HG03066 (cell line): Measurements from ENCODE around the gene DERL3.

Experiments
- ATAC-seq: cut with Tn5 transposase; IDR thresholded peaks from one replicate; pipeline ENCODE4 v1.9.1; 2021; ENCODE audit warnings: low read depth; ENCODE audit not compliant: unreplicated experiment

The DERL3 gene

GRCh38 chr22:23832226-23833016 lies 6.4 kb downstream of the DERL3 start:
- no peak for ATAC-seq

DNA sequence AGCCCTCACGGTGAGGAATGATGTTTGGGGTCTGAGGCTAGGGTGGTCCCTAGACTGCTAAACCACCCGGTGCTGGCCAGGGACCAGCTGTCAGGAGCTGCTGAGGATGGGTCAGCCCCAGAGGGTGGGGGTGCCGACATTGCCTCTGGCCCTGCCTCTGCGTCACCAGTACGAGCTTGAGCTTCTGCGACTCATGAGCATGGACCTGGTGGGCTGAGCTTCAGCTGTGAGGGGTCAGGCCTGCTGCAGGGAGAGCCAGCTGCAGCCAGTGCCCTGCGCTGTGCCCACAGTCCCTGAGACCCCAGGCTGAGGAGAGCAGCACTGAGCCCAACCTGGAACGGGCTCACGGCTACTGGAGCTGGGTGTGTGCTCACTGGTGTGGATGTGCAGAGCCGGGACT lies 7.0 kb downstream of the DERL3 start:
- ATAC-seq, result no peak

- ATAC-seq, result no peak
Observed at GRCh38 chr22:23831261-23831660, 7.5 kb downstream of the DERL3 start.

DNA sequence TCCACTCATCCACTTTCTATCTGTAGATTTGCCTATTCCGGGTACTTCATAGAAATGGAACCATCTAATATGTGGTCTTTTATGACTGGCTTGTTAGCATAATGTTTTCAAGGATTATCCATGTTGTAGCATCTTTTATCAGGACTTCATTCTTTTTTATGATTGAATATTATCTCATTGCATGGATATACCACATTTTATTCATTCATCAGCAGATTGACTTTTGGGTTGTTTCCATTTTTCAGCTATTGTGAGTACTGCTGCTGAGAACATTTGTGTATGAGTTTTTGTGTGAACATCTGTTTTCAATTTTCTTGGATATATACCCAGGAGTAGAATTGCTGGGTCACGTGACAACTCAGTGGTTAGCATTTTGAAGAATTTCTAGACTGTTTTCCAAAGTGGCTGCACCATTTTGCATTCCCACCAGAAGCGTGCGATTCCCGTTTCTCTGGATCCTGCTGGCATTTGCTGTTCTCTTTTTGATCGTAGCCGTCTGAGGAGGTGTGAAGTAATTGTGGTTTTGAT lies 8.9 kb downstream of the DERL3 start:
- no peak for ATAC-seq

GRCh38 chr22:23828800-23829680 lies 9.8 kb downstream of the DERL3 start:
- ATAC-seq, result no peak

DNA sequence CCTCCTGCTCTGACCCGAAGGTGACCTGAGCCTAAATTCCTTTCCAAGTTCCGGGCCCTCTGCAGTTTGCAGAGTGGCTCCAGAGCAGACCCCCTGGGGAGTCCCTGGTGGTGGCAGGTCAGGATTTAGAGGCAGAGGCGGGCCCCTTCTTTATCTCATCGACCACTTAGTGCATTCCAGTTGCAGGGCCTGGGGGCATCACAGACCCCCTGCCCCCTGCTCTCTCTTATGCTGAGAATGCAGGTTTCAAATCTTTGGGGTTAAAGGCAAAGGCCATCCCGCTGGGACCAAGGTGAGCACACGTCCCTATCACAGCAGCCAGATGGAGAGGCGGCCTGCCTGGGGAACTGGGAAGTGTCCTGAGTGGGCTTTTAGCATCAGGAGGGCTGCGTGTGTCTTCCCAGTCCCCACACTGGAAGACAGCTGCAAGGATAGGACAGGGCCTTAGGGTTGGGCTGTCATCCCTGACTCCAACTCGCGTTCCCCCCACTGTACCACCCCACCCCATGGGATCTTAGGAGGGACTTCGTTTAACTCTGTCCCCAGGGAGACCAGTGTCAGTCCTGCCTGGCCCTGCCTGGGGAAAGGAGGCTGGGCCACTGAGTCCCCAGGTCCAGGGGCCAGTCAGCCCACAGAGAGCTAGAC lies 11.3 kb downstream of the DERL3 start:
- ATAC-seq, result no peak

- no peak for ATAC-seq
Observed at GRCh38 chr22:23826510-23827350, 12.1 kb downstream of the DERL3 start.

GRCh38 chr22:23825246-23825905 lies 13.4 kb downstream of the DERL3 start:
- no peak for ATAC-seq

DNA sequence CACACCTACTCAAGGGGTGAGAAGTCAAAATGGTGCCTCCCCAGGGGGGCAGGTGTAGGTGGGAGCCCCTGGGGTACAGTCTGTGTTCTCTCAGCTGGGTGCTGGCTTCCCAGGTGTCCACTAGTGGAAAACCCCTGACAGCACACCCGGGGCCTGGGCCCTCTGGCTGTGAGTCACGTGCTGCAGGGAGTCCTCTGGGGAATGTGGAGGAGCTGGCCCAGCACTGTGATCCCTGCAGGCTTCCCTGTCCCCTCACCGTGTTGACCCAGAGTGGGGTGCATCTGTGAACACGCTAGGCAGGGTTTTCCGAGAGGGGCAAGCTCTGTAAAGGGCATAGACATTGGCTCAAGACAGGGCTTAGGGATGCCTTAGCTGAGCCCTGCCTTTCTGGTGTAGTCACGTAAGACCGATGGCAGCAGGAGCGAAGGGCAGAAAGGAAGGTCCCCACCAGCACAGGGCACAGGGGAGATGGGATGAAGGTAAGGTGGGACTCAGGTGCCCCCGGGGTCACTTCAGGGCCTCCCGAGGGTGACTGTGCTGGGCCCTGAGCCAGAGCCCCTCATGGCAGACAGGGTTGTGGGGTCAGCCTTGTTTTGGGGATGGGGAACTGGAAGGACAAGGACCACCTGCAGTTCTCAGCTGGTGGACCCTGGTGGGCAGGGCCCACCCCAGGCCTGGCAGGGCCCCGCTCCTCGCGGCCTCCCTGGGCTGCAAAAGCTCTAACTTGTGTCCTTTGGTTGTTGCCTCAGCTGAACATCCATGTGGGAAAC lies 14.1 kb downstream of the DERL3 start:
- no peak for ATAC-seq

DNA sequence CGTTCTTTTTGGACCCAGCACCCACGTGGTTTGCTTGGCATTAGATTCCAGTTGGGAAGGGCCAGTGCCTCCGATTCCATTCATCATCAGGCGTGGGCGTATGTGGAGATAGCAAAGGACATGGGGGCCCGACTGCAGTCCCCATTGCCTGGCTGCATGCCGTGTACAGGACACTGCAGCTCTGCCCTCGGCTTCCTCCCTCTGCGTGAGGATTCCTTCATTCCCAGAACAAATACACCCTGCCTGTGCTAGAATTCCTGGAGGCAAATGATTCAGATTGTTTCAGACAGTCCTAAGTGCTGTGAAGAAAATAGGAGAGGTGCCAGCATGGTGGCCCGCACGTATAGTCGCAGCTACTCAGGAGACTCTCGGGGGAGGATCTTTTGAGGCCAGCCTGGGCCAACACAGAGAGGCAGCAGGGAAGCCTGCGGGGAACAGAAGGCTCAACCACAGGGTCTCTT lies 15.4 kb downstream of the DERL3 start:
- no peak for ATAC-seq

GRCh38 chr22:23822101-23822671 lies 16.6 kb downstream of the DERL3 start:
- ATAC-seq, result no peak

- no peak for ATAC-seq
Observed at GRCh38 chr22:23820748-23821211, 18.0 kb downstream of the DERL3 start.

DNA sequence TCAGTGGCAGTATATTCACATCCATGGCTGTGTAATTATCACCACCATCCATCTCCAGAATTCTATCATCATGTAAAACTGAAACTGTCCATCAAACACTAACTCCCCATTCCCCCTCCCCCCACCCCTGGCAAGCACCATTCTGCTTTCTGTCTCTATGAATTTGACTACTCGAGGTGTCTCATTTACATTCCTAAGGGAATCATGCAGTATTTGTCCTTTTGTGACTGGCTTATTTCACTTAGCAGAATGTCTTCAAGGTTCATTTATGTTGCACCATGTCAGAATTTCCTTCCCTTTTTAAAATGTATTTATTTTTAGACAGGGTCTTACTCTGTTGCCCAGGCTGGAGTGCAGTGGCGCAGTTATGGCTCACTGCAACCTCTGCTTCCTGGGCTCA lies 20.3 kb downstream of the DERL3 start:
- no peak for ATAC-seq

DNA sequence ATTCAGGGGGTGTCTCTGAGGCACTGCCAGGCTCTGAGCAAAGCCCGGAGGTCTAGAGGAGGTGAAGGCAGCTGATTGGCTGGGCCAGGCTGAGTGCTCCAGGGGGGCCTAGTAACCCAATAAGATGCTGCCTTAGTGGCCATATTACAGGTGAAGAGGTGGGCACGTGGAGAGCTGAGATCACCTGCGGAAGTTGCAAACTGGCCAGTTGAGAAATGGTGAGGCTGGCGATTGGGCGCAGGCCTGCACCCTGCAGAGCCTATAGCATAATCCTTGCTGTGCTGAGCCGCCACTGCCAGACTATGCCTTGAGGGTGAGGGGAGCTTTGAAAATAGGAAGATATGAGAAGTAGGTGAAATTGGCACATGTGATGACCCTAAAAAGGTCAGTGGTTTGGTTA lies 21.7 kb downstream of the DERL3 start:
- ATAC-seq, result no peak

DNA sequence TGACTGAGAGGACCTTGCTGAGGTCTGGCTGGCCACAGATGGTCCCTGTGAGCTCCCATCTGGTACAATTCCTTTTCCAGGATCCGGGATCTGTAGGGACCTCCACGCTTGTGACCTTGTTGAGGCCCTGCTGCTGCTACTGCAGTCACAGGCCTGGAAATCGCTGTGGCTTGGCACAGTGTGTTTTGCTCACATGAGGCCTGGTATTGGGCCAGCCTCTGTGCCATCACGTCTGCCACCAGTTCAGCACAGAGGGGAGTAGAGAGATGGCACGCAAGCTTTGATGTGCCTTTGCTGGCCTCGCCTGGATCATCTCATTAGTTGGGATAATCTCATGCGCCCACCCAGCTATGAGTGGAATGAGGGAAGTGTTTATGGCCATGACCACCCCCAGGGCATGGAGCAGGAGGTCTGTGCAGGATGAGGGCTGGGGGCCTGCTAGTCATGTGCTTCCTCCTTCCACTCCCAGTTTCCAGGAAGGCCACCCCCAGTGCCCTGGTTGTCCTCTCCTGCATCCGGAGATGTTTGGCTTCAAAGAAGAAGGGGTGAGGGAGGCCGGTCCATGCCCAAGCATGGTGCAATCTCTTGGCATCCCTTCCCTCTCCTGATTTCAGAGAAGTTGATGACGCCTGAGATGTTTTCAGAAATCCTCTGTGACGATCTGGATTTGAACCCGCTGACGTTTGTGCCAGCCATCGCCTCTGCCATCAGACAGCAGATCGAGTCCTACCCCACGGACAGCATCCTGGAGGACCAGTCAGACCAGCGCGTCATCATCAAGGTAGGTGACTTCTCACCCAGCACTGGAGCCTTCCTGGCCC lies 22.4 kb downstream of the DERL3 start:
- no peak for ATAC-seq

GRCh38 chr22:23815541-23816155 lies 23.2 kb downstream of the DERL3 start:
- ATAC-seq, result no peak

GRCh38 chr22:23812378-23812777 lies 26.4 kb downstream of the DERL3 start:
- no peak for ATAC-seq
